Cardiac muscle cell (in vitro differentiated cells and primary cell): ENCODE measurements around the gene TUBAL3. TPM values are rescaled to one million over a fixed set of nuclear protein-coding genes. Genes with fewer than 3 reads are reported as not detected.

Experiments
- DNase-seq, 2 donors: peaks; one replicate each; pipeline versions ENCODE4 v3.0.0 to v3.0.0-alpha.2; 2010 to 2017; ENCODE audit warnings: low read depth in 1 of 2, low spot score in 1 of 2
- H3K27ac ChIP-seq: fragments of 200-600 bp; sonication (generic); 2 replicates; pipeline ENCODE4 v1.5.1; 2016
- H3K27me3 ChIP-seq: fragments of 200-600 bp; sonication (generic); 2 replicates; pipeline ENCODE4 v1.6.0; 2016; ENCODE audit warnings: control low read depth
- H3K36me3 ChIP-seq: fragments of 200-600 bp; sonication (generic); 2 replicates; pipeline ENCODE4 v1.5.1; 2016; ENCODE audit warnings: control low read depth
- H3K4me1 ChIP-seq: fragments of 200-600 bp; sonication (generic); 2 replicates; pipeline ENCODE4 v1.8.1; 2017; ENCODE audit warnings: low read depth, mild to moderate bottlenecking, mixed run types
- H3K4me3 ChIP-seq: fragments of 200-600 bp; sonication (generic); 2 replicates; pipeline ENCODE4 v1.5.1; 2016; ENCODE audit warnings: mild to moderate bottlenecking
- H3K9me3 ChIP-seq: fragments of 200-600 bp; sonication (generic); 2 replicates; pipeline ENCODE4 v1.5.1; 2017; ENCODE audit warnings: low read depth, mild to moderate bottlenecking, control low read depth
- CTCF ChIP-seq: IDR thresholded peaks from 2 replicates; pipeline ENCODE4 v1.5.1; 2012; ENCODE audit warnings: low read depth, mild to moderate bottlenecking, low read length
- polyA plus RNA-seq: library from polyadenylated mRNA; unstranded; fragments of >200 nt; fragmentation: Nextera tagmentation; extraction: Ambion mirVana; gene quantifications from 2 replicates; pipeline ENCODE4 v1.2.1, GENCODE V29; 2016
- total RNA-seq: library from RNA; depleted of rRNA; stranded (reverse); fragments of >200 nt; gene quantifications from 2 replicates; pipeline ENCODE4 v1.2.3, GENCODE V29; 2016

Gene TUBAL3
- total and polyA plus RNA-seq, 2 experiments from 2014 or later: not detected

GRCh38 chr10:5435328-5435727 is 30.7 kb upstream of the TUBAL3 start:
- Histone ChIP-seq H3K27me3 (no peaks in the 10 kb centered on the region), H3K4me3 (no peak overlapping the region), H3K27ac (peak overlapping the region; percentile 84), H3K36me3 (no peaks in the 10 kb centered on the region), H3K9me3 (no peaks in the 10 kb centered on the region), H3K4me1 (peaks cover 9% of the 10 kb centered on the region)
- no peak for DNase-seq
- TF ChIP-seq CTCF: no peak

GRCh38 chr10:5434017-5434753 is 29.6 kb upstream of the TUBAL3 start:
- Histone ChIP-seq H3K9me3 (no peaks in the 10 kb centered on the region), H3K27me3 (no peaks in the 10 kb centered on the region), H3K4me3 (no peak overlapping the region), H3K36me3 (no peaks in the 10 kb centered on the region), H3K27ac (peak overlapping the region; percentile 84), H3K4me1 (peaks cover 9% of the 10 kb centered on the region)
- peak; percentile 68 to 81 for DNase-seq
- peak; percentile 72 for TF ChIP-seq CTCF

GRCh38 chr10:5433182-5433581 is 28.6 kb upstream of the TUBAL3 start:
- Histone ChIP-seq H3K9me3 (no peaks in the 10 kb centered on the region), H3K4me3 (no peak overlapping the region), H3K36me3 (no peaks in the 10 kb centered on the region), H3K27me3 (no peaks in the 10 kb centered on the region), H3K4me1 (peaks cover 9% of the 10 kb centered on the region), H3K27ac (peak overlapping the region; percentile 42)
- TF ChIP-seq CTCF: no peak
- no peak for DNase-seq

- no peak for TF ChIP-seq CTCF
- Histone ChIP-seq H3K27ac (no peak overlapping the region), H3K4me3 (no peak overlapping the region), H3K36me3 (no peaks in the 10 kb centered on the region), H3K4me1 (no peaks in the 10 kb centered on the region), H3K27me3 (no peaks in the 10 kb centered on the region), H3K9me3 (no peaks in the 10 kb centered on the region)
- no peak for DNase-seq
These were observed 23.5 kb upstream of the TUBAL3 start for GRCh38 chr10:5428133-5428532.

- no peak for DNase-seq
- no peaks in the 10 kb centered on the region for H3K36me3 ChIP-seq
- H3K9me3 ChIP-seq: no peaks in the 10 kb centered on the region
- H3K27ac ChIP-seq: no peak overlapping the region
- H3K4me1 ChIP-seq: no peaks in the 10 kb centered on the region
- H3K27me3 ChIP-seq: no peaks in the 10 kb centered on the region
- H3K4me3 ChIP-seq: no peak overlapping the region
- no peak for TF ChIP-seq CTCF
These were observed 20.1 kb upstream of the TUBAL3 start for GRCh38 chr10:5424751-5425150.
